ENCODE measurements around the gene DLK1. TPM values are rescaled to one million over a fixed set of nuclear protein-coding genes. Genes with fewer than 3 reads are reported as not detected.

DLK1 gene
- total RNA-seq, 6 experiments from 2014 or later: 1.7 to 13.4 (median 3.8) TPM; not detected in 3

GRCh38 chr14:100780246-100780645, 53.6 kb downstream of the DLK1 start:
- no peaks in the 10 kb centered on the region for H3K27me3 ChIP-seq
- H3K9me3 ChIP-seq: no peaks in the 10 kb centered on the region
- WGBS (ENCODE audit: insufficient coverage, low coverage, low lambda C conversion rate, missing lambda C conversion rate): 96% methylated on average over 5 of the region's 12 CpGs
- H3K4me3 ChIP-seq: no peak overlapping the region
- ATAC-seq (no peak), DNase-seq (no peak)
- TF ChIP-seq CTCF (IDR thresholded peaks at IDR 0.05) (no peak), POLR2A (IDR thresholded peaks at IDR 0.05) (no peak)
- intact Hi-C loops (cut with DNase I): no loop called here
- H3K4me1 ChIP-seq: no peaks in the 10 kb centered on the region
- no peak overlapping the region for H3K27ac ChIP-seq
- H3K36me3 ChIP-seq: no peaks in the 10 kb centered on the region

- TF ChIP-seq POLR2A (IDR thresholded peaks at IDR 0.05): no peak
- TF ChIP-seq CTCF (IDR thresholded peaks at IDR 0.05): no peak
- Histone ChIP-seq H3K27ac (no peak overlapping the region), H3K36me3 (no peaks in the 10 kb centered on the region), H3K27me3 (no peaks in the 10 kb centered on the region), H3K4me3 (no peak overlapping the region), H3K9me3 (no peaks in the 10 kb centered on the region), H3K4me1 (no peaks in the 10 kb centered on the region)
- ATAC-seq: no peak
- DNase-seq: no peak
- 42% methylated on average over 5 of the region's 12 CpGs for WGBS (ENCODE audit: insufficient coverage, low coverage, low lambda C conversion rate, missing lambda C conversion rate)
- intact Hi-C loops (cut with DNase I): no loop called here
Observed at GRCh38 chr14:100780646-100781355, 54.1 kb downstream of the DLK1 start.

- H3K4me1 ChIP-seq: no peaks in the 10 kb centered on the region
- no peaks in the 10 kb centered on the region for H3K27me3 ChIP-seq
- H3K9me3 ChIP-seq: no peaks in the 10 kb centered on the region
- no peak overlapping the region for H3K27ac ChIP-seq
- no peak overlapping the region for H3K4me3 ChIP-seq
- ATAC-seq: no peak
- H3K36me3 ChIP-seq: no peaks in the 10 kb centered on the region
- TF ChIP-seq CTCF (IDR thresholded peaks at IDR 0.05) (no peak), POLR2A (IDR thresholded peaks at IDR 0.05) (no peak)
- WGBS (ENCODE audit: insufficient coverage, low coverage, low lambda C conversion rate, missing lambda C conversion rate): 85% methylated on average over 7 of the region's 8 CpGs
- intact Hi-C loops (cut with DNase I): no loop called here
- peak in 1 of 3 donors; percentile 8 for DNase-seq
Observed at GRCh38 chr14:100781952-100782351, 55.3 kb downstream of the DLK1 start.

GRCh38 chr14:100782516-100783320, 56.0 kb downstream of the DLK1 start:
- Histone ChIP-seq H3K4me3 (no peak overlapping the region), H3K9me3 (no peaks in the 10 kb centered on the region), H3K36me3 (no peaks in the 10 kb centered on the region), H3K27me3 (no peaks in the 10 kb centered on the region), H3K27ac (no peak overlapping the region), H3K4me1 (no peaks in the 10 kb centered on the region)
- DNase-seq (peak in 1 of 3 donors; percentile 34), ATAC-seq (no peak)
- TF ChIP-seq POLR2A (IDR thresholded peaks at IDR 0.05) (no peak), CTCF (IDR thresholded peaks at IDR 0.05) (no peak)
- intact Hi-C loops (cut with DNase I): no loop called here
- 61% methylated on average over 9 of the region's 13 CpGs for WGBS (ENCODE audit: insufficient coverage, low coverage, low lambda C conversion rate, missing lambda C conversion rate)
